AG09319 (cell line): ENCODE measurements around the gene PIK3R5.

Experiments
- DNase-seq: peaks from one replicate; pipeline ENCODE4 v3.0.0-alpha.2; 2010; ENCODE audit warnings: low read depth; ENCODE audit errors: extremely low read depth
- CTCF ChIP-seq: IDR thresholded peaks from 2 replicates; pipeline ENCODE4 v1.5.1; 2011; ENCODE audit warnings: low read depth, mild to moderate bottlenecking, inconsistent platforms, low read length, moderate library complexity

PIK3R5 gene

DNA sequence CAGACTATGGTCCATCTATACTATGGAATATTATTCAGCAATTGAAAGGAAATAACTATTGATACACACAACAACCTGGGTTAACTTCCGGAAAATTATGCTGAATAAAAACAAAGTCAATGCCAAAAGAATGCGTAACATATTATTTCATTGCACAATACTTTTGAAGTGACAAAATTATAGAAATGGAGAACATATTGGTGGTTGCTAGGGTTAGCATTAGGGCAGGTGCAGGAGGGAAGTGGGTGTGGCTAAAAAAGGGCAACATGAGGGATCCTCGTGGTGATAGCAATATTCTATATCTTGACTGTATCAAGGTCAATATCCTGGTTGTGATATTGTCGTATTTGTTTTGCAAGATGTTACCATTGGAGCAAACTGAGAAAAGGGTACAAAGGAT lies 34.9 kb downstream of the PIK3R5 start:
- DNase-seq = no peak
- TF ChIP-seq CTCF = no peak

DNA sequence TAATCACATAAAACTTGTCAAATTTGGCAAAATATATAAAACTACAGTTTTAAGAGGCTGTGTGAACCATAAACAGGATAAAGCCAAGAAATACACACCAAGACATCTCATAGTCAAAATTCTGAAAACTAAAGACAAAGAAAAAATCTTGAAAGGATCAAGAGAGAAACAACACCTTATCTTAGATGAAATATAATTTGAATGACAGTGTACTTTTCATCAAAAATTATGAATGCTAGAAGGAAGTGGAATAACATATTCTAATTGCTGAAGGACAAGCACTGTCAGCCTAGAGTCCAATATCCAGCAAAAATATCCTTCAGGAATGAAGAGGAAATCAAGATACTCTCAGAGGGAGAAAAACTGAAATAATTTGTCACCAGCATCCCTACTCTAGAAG lies 37.2 kb downstream of the PIK3R5 start:
- no peak for DNase-seq
- no peak for TF ChIP-seq CTCF

DNA sequence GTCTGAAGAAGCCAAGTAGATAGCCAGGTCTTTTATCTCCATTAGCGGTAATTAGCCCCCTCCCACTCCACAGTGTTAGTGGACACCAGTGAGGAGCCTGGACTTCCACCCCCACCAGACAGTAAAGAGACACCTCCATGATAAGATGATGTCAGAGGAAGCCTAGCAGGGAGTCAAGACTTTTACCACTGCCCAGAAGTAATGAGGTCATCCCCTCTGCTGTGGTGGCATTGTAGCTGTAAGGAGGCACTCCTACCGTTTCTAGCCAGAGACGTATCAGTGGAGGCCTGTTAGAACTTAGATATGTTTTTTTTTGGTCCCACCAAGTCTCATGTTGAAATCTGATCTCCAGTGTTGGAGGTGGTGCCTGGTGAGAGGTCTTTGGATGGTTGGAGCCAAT lies 38.1 kb downstream of the PIK3R5 start:
- TF ChIP-seq CTCF = no peak
- DNase-seq = no peak

- no peak for TF ChIP-seq CTCF
- DNase-seq = no peak
Observed at GRCh38 chr17:8925808-8926207, 39.7 kb downstream of the PIK3R5 start.

DNA sequence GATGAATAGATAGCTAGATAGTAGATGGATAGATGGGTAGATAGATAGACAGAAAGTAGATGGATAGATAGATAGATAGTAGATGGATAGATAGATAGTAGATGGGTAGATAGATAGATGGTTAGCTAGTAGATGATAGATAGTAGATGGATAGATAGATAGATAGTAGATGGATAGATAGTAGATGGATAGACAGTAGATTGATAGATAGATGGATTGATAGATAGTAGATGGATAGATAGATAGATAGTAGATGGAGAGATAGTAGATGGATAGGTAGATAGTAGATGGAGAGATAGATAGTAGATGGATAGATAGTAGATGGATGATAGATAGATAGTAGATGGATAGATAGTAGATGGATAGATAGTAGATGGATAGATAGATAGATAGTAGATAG lies 40.4 kb downstream of the PIK3R5 start:
- TF ChIP-seq CTCF = no peak
- no peak for DNase-seq

DNA sequence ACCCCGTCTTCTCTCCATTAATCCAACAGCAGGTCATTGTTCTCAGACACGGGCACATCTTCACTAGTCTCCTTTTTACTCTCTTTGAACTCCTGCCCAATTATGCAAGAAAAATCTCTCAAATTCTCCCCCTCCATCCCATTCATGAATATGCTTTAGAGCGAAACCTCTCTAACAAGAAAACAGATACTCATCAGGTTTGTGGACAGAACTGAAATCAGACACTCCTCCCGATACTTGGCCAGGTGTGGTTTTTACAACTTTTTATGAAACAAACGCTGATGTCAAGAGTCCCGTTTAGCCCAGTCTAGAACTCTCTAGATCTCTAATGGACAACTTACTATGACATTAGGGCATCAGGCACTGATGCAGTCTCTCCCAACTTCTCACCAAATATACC lies 40.9 kb downstream of the PIK3R5 start:
- no peak for DNase-seq
- no peak for TF ChIP-seq CTCF

GRCh38 chr17:8923762-8924161 lies 41.7 kb downstream of the PIK3R5 start:
- no peak for DNase-seq
- TF ChIP-seq CTCF = no peak
